ENCODE data around the gene ACSF3.
"Not testable (repeated sequence)": the region's sequence is repeated elsewhere in the genome, so short reads cannot be mapped to it uniquely, and the experiment has no call there.

Gene ACSF3

GRCh38 chr16:89179656-89180315, 86.1 kb downstream of the ACSF3 start:
- no peak for DNase-seq

- DNase-seq, result no peak
Observed at GRCh38 chr16:89183463-89183862, 89.8 kb downstream of the ACSF3 start.

GRCh38 chr16:89183975-89184676, 90.5 kb downstream of the ACSF3 start:
- no peak for DNase-seq

GRCh38 chr16:89184677-89184932, 91.0 kb downstream of the ACSF3 start:
- DNase-seq, result no peak

- DNase-seq, result no peak
Observed at GRCh38 chr16:89184933-89185794, 91.5 kb downstream of the ACSF3 start.

GRCh38 chr16:89185887-89186592, 92.4 kb downstream of the ACSF3 start:
- DNase-seq, result not testable (repeated sequence)

GRCh38 chr16:89186593-89187031, 93.0 kb downstream of the ACSF3 start:
- not testable (repeated sequence) for DNase-seq

GRCh38 chr16:89187032-89187769, 93.5 kb downstream of the ACSF3 start:
- peak; percentile 49 for DNase-seq

- DNase-seq, result no peak
Observed at GRCh38 chr16:89187770-89188392, 94.2 kb downstream of the ACSF3 start.

- not testable (repeated sequence) for DNase-seq
Observed at GRCh38 chr16:89188471-89189357, 95.1 kb downstream of the ACSF3 start.

GRCh38 chr16:89189358-89190025, 95.8 kb downstream of the ACSF3 start:
- no peak for DNase-seq

- no peak for DNase-seq
Observed at GRCh38 chr16:89190150-89190958, 96.7 kb downstream of the ACSF3 start.

- no peak for DNase-seq
Observed at GRCh38 chr16:89191033-89191900, 97.6 kb downstream of the ACSF3 start.

- DNase-seq, result no peak
Observed at GRCh38 chr16:89191901-89192185, 98.2 kb downstream of the ACSF3 start.

- DNase-seq, result peak; percentile 77
Observed at GRCh38 chr16:89192186-89192955, 98.7 kb downstream of the ACSF3 start.

- DNase-seq, result peak; percentile 71
Observed at GRCh38 chr16:89192956-89193575, 99.4 kb downstream of the ACSF3 start.

- DNase-seq, result no peak
Observed at GRCh38 chr16:89193576-89194293, 100.1 kb downstream of the ACSF3 start.

Data from stimulated activated CD4-positive, alpha-beta T cell treated with anti-CD3 and anti-CD28 coated beads, Interleukin-15, amount 100 ng/mL, for 24 hours (primary cell).